GM12878 (cell line): ENCODE data around the gene C9orf50. TPM values are rescaled to one million over a fixed set of nuclear protein-coding genes. Genes with fewer than 3 reads are reported as not detected.
"Not testable (repeated sequence)": the region's sequence is repeated elsewhere in the genome, so short reads cannot be mapped to it uniquely, and the experiment has no call there.

Experiments used
- ATAC-seq: fragments of 200-7000 bp; cut with Tn5 transposase; 3 replicates; pipeline ENCODE4 v1.9.1; 2020; ENCODE audit warnings: mild to moderate bottlenecking, moderate library complexity
- BruUV-seq: library from RNA; stranded (reverse); fragments of 400-500 nt; replicated peaks from 2 replicates; lab custom pipeline; 2021; lab: Mats Ljungman, UMichigan
- CTCF ChIA-PET: fragments of 300-600 bp; sonication (Branson Sonifier 250); formaldehyde crosslinking; extraction: SDS; loops from one replicate; lab custom pipeline; 2021; ENCODE audit warnings: inconsistent platforms; lab: Yijun Ruan, JAX
- POLR2A ChIA-PET: fragments of 350-600 bp; formaldehyde crosslinking; extraction: SDS; loops from one replicate; lab custom pipeline; 2021; ENCODE audit warnings: inconsistent platforms; lab: Charles Lee
- RAD21 ChIA-PET: fragments of 300-600 bp; sonication (Branson Sonifier 250); formaldehyde crosslinking; loops from one replicate; lab custom pipeline; 2023; ENCODE audit warnings: antibody characterized with exemption; ENCODE audit not compliant: unreplicated experiment; lab: Charles Lee
- SMC1A ChIA-PET: fragments of 300-600 bp; sonication (Branson Sonifier 250); formaldehyde crosslinking; loops from one replicate; lab custom pipeline; 2023; ENCODE audit not compliant: unreplicated experiment, uncharacterized antibody; lab: Charles Lee
- DNase-seq: peaks from one replicate; pipeline ENCODE4 v3.0.0-alpha.2; 2011; ENCODE audit warnings: low read depth, low spot score
- FAIRE-seq: peaks from 3 replicates; lab custom pipeline; 2011; peaks lifted over from hg19 to GRCh38; lab: Jason Lieb, UNC
- H2AFZ ChIP-seq: 2 replicates; pipeline ENCODE4 v1.6.0; 2011; ENCODE audit warnings: low read depth, low read length, control low read depth; ENCODE audit not compliant: control insufficient read depth
- H3K27ac ChIP-seq: 2 replicates; pipeline ENCODE4 v1.5.1; 2011; ENCODE audit warnings: control low read depth; ENCODE audit not compliant: control insufficient read depth, insufficient read depth
- H3K27me3 ChIP-seq, 2 experiments: replicated peaks in 1 of 2; 2 replicates each; pipeline versions ENCODE4 v1.6.0 to v1.6.1; 2011; ENCODE audit warnings: low read length in 1 of 2; ENCODE audit not compliant: control insufficient read depth in 2 of 2, insufficient read depth in 2 of 2
- H3K36me3 ChIP-seq, 2 experiments: 2 replicates each; pipeline ENCODE4 v1.5.1; 2011; ENCODE audit warnings: low read length in 1 of 2; ENCODE audit not compliant: control insufficient read depth in 2 of 2, insufficient read depth in 2 of 2
- H3K4me1 ChIP-seq: 2 replicates; pipeline ENCODE4 v1.6.1; 2011; ENCODE audit warnings: mild to moderate bottlenecking, low read length, moderate library complexity, mixed read lengths; ENCODE audit not compliant: control insufficient read depth, insufficient read depth
- H3K4me2 ChIP-seq: 2 replicates; pipeline ENCODE4 v1.6.0; 2011; ENCODE audit warnings: control low read depth; ENCODE audit not compliant: control insufficient read depth, insufficient read depth
- H3K4me3 ChIP-seq: fragments of 200-600 bp; sonication (generic); 2 replicates; pipeline ENCODE4 v1.5.1; 2016
- H3K79me2 ChIP-seq: 2 replicates; pipeline ENCODE4 v1.6.0; 2011; ENCODE audit warnings: low read length; ENCODE audit not compliant: control insufficient read depth, insufficient read depth
- H3K9ac ChIP-seq: 2 replicates; pipeline ENCODE4 v1.8.0; 2011; ENCODE audit warnings: low read length, control low read depth, mixed read lengths; ENCODE audit not compliant: control insufficient read depth, insufficient read depth
- H3K9me3 ChIP-seq: replicated peaks from 3 replicates; pipeline ENCODE4 v1.5.1; 2011; ENCODE audit warnings: mild to moderate bottlenecking, low read length; ENCODE audit not compliant: control insufficient read depth, insufficient read depth
- H4K20me1 ChIP-seq: 2 replicates; pipeline ENCODE4 v1.6.0; 2011; ENCODE audit not compliant: control insufficient read depth, insufficient read depth
- BRCA1 ChIP-seq: IDR thresholded peaks from 2 replicates; pipeline ENCODE4 v1.6.1; 2011; ENCODE audit warnings: low read depth, low read length, improper control_type of control experiment
- MYB ChIP-seq: fragments of 150-350 bp; IDR thresholded peaks from 2 replicates; pipeline ENCODE4 v1.6.1; 2014; ENCODE audit warnings: mild to moderate bottlenecking, low read depth, low read length, borderline replicate concordance
- POLR2A ChIP-seq: IDR thresholded peaks from 2 replicates; pipeline ENCODE4 v1.6.1; 2011; ENCODE audit warnings: low read depth, mild to moderate bottlenecking, low read length
- POLR2AphosphoS5 ChIP-seq: IDR thresholded peaks from 2 replicates; pipeline ENCODE4 v1.6.1; 2011; ENCODE audit warnings: mild to moderate bottlenecking, low read length, inconsistent platforms
- RELA ChIP-seq: fragments of 450-650 bp; IDR thresholded peaks from 2 replicates; pipeline ENCODE4 v1.8.0; 2014; ENCODE audit warnings: borderline replicate concordance; ENCODE audit not compliant: partially characterized antibody
- SREBF1 ChIP-seq: IDR thresholded peaks from 2 replicates; pipeline ENCODE4 v1.6.1; 2012; ENCODE audit warnings: mild to moderate bottlenecking, low read length
- TBL1XR1 ChIP-seq: IDR thresholded peaks from 2 replicates; pipeline ENCODE4 v1.6.1; 2012; ENCODE audit warnings: low read depth, low read length, improper control_type of control experiment
- WGBS: methylation state at CpG from one replicate; pipeline ENCODE4 v1.1.6; 2016; ENCODE audit warnings: low lambda C conversion rate; ENCODE audit not compliant: insufficient replicate concordance, insufficient coverage; ENCODE audit errors: missing lambda C conversion rate; 5-methylcytosine and 5-hydroxymethylcytosine counted together
- in situ Hi-C: fragments of 300-500 bp; cut with MboI; formaldehyde crosslinking; loops from 9 replicates; pipeline ENCODE4 v1.14.3; 2018; ENCODE audit warnings: mixed read lengths
- intact Hi-C: fragments of 100-400 bp; cut with micrococcal nuclease; formaldehyde crosslinking; loops from one replicate; pipeline ENCODE4 v1.14.2; 2022; ENCODE audit not compliant: unreplicated experiment
- polyA plus RNA-seq, 11 experiments: library from polyadenylated mRNA; depleted of rRNA in 4 of 11; unstranded in 6 of 11; stranded (reverse) in 5 of 11; fragments of >200 nt; fragmentation: Nextera tagmentation in 4 of 11; fragmentation: Illumina TruSeq in 1 of 11; extraction: Ambion mirVana in 4 of 11; extraction: Trizol in 1 of 11; gene quantifications; 1 replicate in 1 of 11; 2 replicates in 10 of 11; pipeline versions ENCODE4 v1.2.1 to v1.2.3, GENCODE V29; 2011 to 2016; ENCODE audit warnings: inconsistent platforms in 2 of 11, missing spikeins in 2 of 11, low read depth in 1 of 11
- total RNA-seq, 4 experiments: library from RNA; depleted of rRNA in 3 of 4; stranded (reverse); fragments of >200 nt in 3 of 4; fragmentation: Illumina TruSeq in 1 of 4; extraction: Trizol in 1 of 4; gene quantifications; 2 replicates each; pipeline versions ENCODE4 v1.2.1 to v1.2.3, GENCODE V29; 2013 to 2021

Gene C9orf50
- total and polyA plus RNA-seq, 10 of the 15 experiments (the other 5 are each of a cell fraction or from before 2014, with no cell fraction given), result not detected

GRCh38 chr9:129637673-129638439 is 17.0 kb upstream of the C9orf50 start:
- SMC1A ChIA-PET, result no interaction called here
- Histone ChIP-seq H4K20me1 (no peaks in the 10 kb centered on the region; the same call in 1 of the 2 replicates), H3K36me3 (peaks cover 21 to 39% of the 10 kb centered on the region in 2 experiments; a peak in 3 of 4 replicates), H3K4me2 (no peak overlapping the region), H3K9ac (no peak overlapping the region), H3K9me3 (no peaks in the 10 kb centered on the region), H3K79me2 (peaks cover 15% of the 10 kb centered on the region), H3K27me3 (no peaks in the 10 kb centered on the region), H2AFZ (no peak overlapping the region), H3K4me3 (no peak overlapping the region), H3K4me1 (peaks cover 6% of the 10 kb centered on the region; the same call in 1 of the 2 replicates), H3K27ac (no peak overlapping the region)
- intact Hi-C loops (no loop called here), in situ Hi-C loops (no loop called here)
- 86% methylated on average over 29 of the region's 29 CpGs for WGBS
- no TSS peak for BruUV-seq
- CTCF ChIA-PET, result interaction anchor here (1.0 kb wide), 1 partner anchor 13 kb away, joined by 4 read pairs; no protein-coding TSS in a partner anchor
- RAD21 ChIA-PET, result no interaction called here
- ATAC-seq, result no peak
- TF ChIP-seq POLR2A (peak; percentile 61), SREBF1 (no peak)
- no peak for FAIRE-seq
- DNase-seq, result no peak
- POLR2A ChIA-PET, result interaction anchor here (0.6 kb wide), 1 partner anchor 525 kb away, joined by 3 read pairs; no protein-coding TSS in a partner anchor

DNA sequence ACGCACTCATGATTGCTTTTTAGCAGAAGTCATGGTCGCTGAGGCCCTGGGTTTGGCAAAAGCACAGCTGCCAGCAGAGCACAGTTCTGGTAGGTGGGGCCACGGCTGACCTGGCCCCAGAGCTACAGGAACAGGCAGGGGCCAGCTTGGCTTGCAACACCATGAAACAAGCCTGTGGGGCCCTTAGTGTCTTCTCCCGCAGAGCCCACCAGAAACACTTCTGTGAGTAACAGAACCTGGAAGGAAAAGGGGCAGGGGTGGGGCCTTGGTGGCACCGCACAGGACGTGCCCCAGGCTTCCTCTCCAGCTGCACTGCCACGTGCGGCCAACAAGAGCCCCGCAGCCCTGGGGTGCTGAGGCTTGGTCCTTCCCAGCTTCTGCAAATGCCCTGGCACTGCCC is 16.2 kb upstream of the C9orf50 start:
- Histone ChIP-seq H3K4me3 (no peak overlapping the region), H3K79me2 (peaks cover 15% of the 10 kb centered on the region), H3K36me3 (peaks cover 21 to 41% of the 10 kb centered on the region in 2 experiments; a peak in 3 of 4 replicates), H3K9ac (no peak overlapping the region), H4K20me1 (no peaks in the 10 kb centered on the region; the same call in 1 of the 2 replicates), H2AFZ (no peak overlapping the region), H3K27me3 (no peaks in the 10 kb centered on the region), H3K27ac (no peak overlapping the region), H3K9me3 (no peaks in the 10 kb centered on the region), H3K4me1 (peaks cover 6% of the 10 kb centered on the region; the same call in 1 of the 2 replicates), H3K4me2 (no peak overlapping the region)
- in situ Hi-C loops (no loop called here), intact Hi-C loops (no loop called here)
- FAIRE-seq, result no peak
- WGBS, result 58% methylated on average over 9 of the region's 9 CpGs
- ChIA-PET POLR2A (interaction anchor here (0.5 kb wide), 1 partner anchor 372 kb away, joined by 4 read pairs; no protein-coding TSS in a partner anchor), SMC1A (no interaction called here), RAD21 (no interaction called here), CTCF (no interaction called here)
- DNase-seq, result no peak
- no TSS peak for BruUV-seq
- TF ChIP-seq RELA, result no peak
- 0 out of 2 replicates have a peak, but pooled peaks have one; percentile 9 for TF ChIP-seq POLR2A
- no peak for TF ChIP-seq TBL1XR1
- TF ChIP-seq MYB, result no peak
- TF ChIP-seq BRCA1, result no peak
- peak; percentile 34; the same call in 1 of the 2 replicates for TF ChIP-seq POLR2AphosphoS5
- ATAC-seq, result no peak

DNA sequence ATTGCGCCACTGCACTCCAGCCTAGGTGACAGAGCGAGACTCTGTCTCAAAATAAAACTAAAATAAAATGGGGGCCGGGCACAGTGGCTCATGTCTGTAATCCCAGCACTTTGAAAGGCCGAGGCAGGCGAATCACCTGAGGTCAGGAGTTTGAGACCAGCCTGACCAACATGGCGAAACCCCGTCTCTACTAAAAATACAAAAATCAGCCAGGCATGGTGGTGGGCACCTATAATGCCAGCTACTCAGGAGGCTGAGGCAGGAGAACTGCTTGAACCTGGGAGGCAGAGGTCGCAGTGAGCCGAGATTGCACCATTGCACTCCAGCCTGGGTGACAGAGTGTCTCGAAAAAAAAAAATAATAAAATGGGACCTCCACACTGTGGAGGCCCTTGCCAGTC is 15.4 kb upstream of the C9orf50 start:
- H4K20me1 ChIP-seq, FAIRE-seq, BruUV-seq: not testable (repeated sequence)

More for the DNA sequence above, 15.4 kb upstream of the C9orf50 start:
- H3K4me2 ChIP-seq, H2AFZ ChIP-seq, in situ Hi-C loops, H3K27me3 ChIP-seq, SMC1A ChIA-PET, POLR2A ChIA-PET, intact Hi-C loops, DNase-seq, H3K4me1 ChIP-seq, H3K9ac ChIP-seq, RAD21 ChIA-PET, H3K27ac ChIP-seq, H3K4me3 ChIP-seq, ATAC-seq, H3K9me3 ChIP-seq: not testable (repeated sequence)
- CTCF ChIA-PET, result interaction anchor here (0.7 to 1.1 kb wide), 2 partner anchors 9 to 504 kb away, joined by 3 to 4 read pairs; no protein-coding TSS in a partner anchor
- 82% methylated on average over 7 of the region's 10 CpGs for WGBS
- Histone ChIP-seq H3K36me3 (peaks cover 21 to 41% of the 10 kb centered on the region in 2 experiments; a peak in 3 of 4 replicates), H3K79me2 (peaks cover 16% of the 10 kb centered on the region)
